ENCODE data around the gene SYT6. TPM values are rescaled to one million over a fixed set of nuclear protein-coding genes. Genes with fewer than 3 reads are reported as not detected.

Gene SYT6
- total and polyA plus RNA-seq, 3 donors from 2014 or later = 0.43 to 0.78 (median 0.71) TPM

DNA sequence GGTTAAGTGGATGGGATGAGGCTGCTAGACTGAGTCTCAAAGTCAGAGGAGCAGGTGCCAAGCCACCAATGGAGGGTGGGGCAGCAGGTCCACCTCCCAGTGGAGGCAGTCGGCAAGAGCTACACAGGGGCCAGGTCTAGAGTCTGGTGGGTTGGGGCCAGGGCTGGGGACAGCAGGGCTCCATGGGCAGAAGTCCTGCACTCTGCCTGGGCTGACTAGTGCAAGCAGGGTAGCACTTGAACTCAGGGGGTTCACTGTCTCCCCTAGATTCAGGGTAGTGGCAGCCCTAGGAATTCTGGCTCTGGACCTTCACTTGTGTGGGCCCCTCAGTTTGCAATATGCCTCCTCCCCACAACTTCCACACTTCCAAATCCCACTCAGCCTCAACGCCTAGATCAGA, 66.2 kb downstream of the SYT6 start:
- Histone ChIP-seq H3K4me3 (no peak overlapping the region), H3K4me1 (no peaks in the 10 kb centered on the region), H3K27me3 (no peaks in the 10 kb centered on the region), H3K27ac (no peak overlapping the region), H3K9me3 (no peaks in the 10 kb centered on the region), H3K36me3 (ENCODE audit: low read depth, missing control alignments) (no peaks in the 10 kb centered on the region)
- intact Hi-C loops (cut with DNase I; ENCODE audit: low total_unique reads) = no loop called here
- TF ChIP-seq, protein P1, sequence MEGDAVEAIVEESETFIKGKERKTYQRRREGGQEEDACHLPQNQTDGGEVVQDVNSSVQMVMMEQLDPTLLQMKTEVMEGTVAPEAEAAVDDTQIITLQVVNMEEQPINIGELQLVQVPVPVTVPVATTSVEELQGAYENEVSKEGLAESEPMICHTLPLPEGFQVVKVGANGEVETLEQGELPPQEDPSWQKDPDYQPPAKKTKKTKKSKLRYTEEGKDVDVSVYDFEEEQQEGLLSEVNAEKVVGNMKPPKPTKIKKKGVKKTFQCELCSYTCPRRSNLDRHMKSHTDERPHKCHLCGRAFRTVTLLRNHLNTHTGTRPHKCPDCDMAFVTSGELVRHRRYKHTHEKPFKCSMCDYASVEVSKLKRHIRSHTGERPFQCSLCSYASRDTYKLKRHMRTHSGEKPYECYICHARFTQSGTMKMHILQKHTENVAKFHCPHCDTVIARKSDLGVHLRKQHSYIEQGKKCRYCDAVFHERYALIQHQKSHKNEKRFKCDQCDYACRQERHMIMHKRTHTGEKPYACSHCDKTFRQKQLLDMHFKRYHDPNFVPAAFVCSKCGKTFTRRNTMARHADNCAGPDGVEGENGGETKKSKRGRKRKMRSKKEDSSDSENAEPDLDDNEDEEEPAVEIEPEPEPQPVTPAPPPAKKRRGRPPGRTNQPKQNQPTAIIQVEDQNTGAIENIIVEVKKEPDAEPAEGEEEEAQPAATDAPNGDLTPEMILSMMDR (IDR thresholded peaks at IDR 0.05) = no peak
- TF ChIP-seq POLR2A (IDR thresholded peaks at IDR 0.05) = no peak
- 88 to 100% methylated on average over 1 to 2 of the region's 2 CpGs for WGBS, 2 donors
- DNase-seq = no peak

DNA sequence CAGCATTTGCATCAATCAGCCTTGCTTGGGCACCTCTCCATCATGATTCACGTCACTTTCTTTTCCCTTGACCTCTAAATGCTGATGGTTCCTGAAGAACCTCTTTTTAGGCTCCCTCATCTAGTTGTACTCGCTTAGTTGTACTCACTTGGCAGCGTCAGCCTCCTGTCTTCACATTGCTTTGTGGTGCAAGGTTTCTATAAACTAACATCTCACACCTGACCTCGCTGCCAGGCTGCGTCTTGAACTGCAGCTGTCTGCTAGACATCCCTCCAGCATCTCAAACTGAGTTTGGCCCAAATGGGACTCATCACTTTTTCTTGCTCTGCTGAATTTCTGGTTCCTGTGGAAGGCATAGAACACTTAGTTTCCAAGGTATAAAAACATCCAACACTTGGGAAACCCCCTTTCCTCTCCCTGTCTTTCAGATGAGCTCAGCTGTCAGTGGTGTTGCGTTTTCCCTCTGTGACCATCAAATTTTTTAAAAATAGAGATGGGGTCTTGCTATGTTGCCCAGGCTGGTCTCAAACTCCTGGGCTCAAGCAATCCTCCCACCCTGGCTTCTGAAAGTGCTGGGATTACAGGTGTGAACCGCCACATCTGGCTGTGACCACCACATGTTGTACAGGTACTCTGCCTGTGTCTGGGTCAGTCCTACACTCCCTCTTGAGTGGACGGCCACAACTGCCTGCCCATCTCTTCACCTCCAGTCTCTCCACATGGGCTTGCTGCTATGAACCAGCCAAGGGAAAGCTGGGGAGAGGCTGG, 66.9 kb downstream of the SYT6 start:
- 77 to 92% methylated on average over 8 of the region's 8 CpGs for WGBS, 2 donors
- H3K9me3 ChIP-seq = no peaks in the 10 kb centered on the region
- H3K4me1 ChIP-seq = no peaks in the 10 kb centered on the region
- no peak for DNase-seq
- no peak overlapping the region for H3K27ac ChIP-seq
- TF ChIP-seq, protein P1 (IDR thresholded peaks at IDR 0.05) = no peak
- TF ChIP-seq POLR2A (IDR thresholded peaks at IDR 0.05) = no peak
- H3K36me3 ChIP-seq (ENCODE audit: low read depth, missing control alignments) = no peaks in the 10 kb centered on the region
- intact Hi-C loops (cut with DNase I; ENCODE audit: low total_unique reads) = no loop called here
- H3K27me3 ChIP-seq = no peaks in the 10 kb centered on the region
- no peak overlapping the region for H3K4me3 ChIP-seq

DNA sequence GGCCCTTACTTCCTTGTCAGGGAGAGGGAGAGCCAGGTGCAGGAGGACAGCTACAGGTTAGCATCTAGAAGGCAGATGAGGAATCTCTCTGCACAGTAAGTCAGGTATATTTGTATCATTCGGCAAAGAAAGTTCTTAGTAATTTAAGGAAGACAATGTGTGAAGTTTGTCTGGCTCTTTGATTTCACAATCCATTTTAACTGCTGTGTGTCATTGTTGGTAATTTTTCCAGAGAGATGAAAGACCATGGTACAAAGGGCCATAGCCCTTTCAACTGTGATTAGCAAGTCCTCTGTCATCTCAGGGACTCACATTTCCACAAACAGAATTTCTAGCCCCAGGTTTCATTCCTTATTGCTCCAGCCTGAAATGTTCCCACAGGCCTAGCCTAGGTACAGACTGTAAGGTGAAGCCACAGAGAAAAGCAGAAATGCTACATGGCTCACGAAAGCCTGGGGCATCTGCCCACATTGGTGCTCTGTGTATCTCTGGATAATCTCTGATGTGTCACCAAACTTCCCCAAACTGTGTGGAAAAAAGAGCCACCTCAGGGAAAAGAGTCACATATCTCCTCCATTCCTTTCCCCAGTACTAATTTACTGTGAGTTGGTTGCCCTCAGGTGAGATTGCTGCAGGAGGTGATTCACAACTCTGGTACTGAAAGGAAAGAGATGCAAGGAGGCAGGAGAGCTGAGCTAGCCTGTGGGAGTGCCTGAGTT, 70.6 kb downstream of the SYT6 start:
- Histone ChIP-seq H3K27me3 (no peaks in the 10 kb centered on the region), H3K4me1 (no peaks in the 10 kb centered on the region), H3K9me3 (no peaks in the 10 kb centered on the region), H3K4me3 (no peak overlapping the region), H3K36me3 (ENCODE audit: low read depth, missing control alignments) (no peaks in the 10 kb centered on the region), H3K27ac (no peak overlapping the region)
- 84 to 96% methylated on average over 2 of the region's 2 CpGs for WGBS, 2 donors
- no peak for TF ChIP-seq POLR2A (IDR thresholded peaks at IDR 0.05)
- TF ChIP-seq, protein P1 (IDR thresholded peaks at IDR 0.05) = no peak
- intact Hi-C loops (cut with DNase I; ENCODE audit: low total_unique reads) = no loop called here
- no peak for DNase-seq

DNA sequence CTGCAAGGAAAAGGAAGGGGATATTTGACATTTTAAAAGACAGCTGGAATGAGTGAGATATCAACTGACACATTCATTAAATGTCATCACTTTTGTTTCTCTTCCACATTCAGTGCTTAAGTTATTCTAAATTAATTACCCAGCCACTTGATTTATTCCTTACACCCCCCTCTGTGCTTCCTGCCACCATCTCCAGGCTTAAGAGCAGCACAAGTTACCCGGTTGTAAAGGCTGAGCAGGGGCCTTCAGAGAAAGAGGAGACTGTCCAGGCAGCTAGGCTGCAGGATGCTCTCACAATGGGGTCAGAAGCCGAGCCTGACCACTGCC, 71.4 kb downstream of the SYT6 start:
- Histone ChIP-seq H3K4me3 (no peak overlapping the region), H3K36me3 (ENCODE audit: low read depth, missing control alignments) (no peaks in the 10 kb centered on the region), H3K4me1 (no peaks in the 10 kb centered on the region), H3K9me3 (no peaks in the 10 kb centered on the region), H3K27ac (no peak overlapping the region), H3K27me3 (no peaks in the 10 kb centered on the region)
- 79 to 86% methylated on average over 2 of the region's 2 CpGs for WGBS, 2 donors
- intact Hi-C loops (cut with DNase I; ENCODE audit: low total_unique reads) = no loop called here
- DNase-seq = no peak
- TF ChIP-seq POLR2A (IDR thresholded peaks at IDR 0.05) = no peak
- TF ChIP-seq, protein P1 (IDR thresholded peaks at IDR 0.05) = no peak

Data from testis (tissue), 3 donors.